SK-N-SH treated with all-trans-retinoic acid at 6 μM for 48 hours (cell line): ENCODE measurements around the gene ARMC7.
"Not testable (repeated sequence)": the region's sequence is repeated elsewhere in the genome, so short reads cannot be mapped to it uniquely, and the experiment has no call there.

ENCODE experiments used
- ATAC-seq: fragments of 200-7000 bp; cut with Tn5 transposase; 3 replicates; pipeline ENCODE4 v1.9.1; 2020; ENCODE audit warnings: mild to moderate bottlenecking, moderate library complexity
- ARNTL ChIP-seq: fragments of 450-650 bp; formaldehyde crosslinking; IDR thresholded peaks from 2 replicates; pipeline ENCODE4 v1.5.0; 2020; ENCODE audit warnings: low read depth, mild to moderate bottlenecking, moderate library complexity, borderline replicate concordance
- BACH2 ChIP-seq: fragments of 250-450 bp; sonication (Bioruptor Pico); IDR thresholded peaks from 2 replicates; pipeline ENCODE4 v1.9.0; 2021; ENCODE audit warnings: mild to moderate bottlenecking, borderline replicate concordance
- CREB5 ChIP-seq: fragments of 250-450 bp; sonication (Bioruptor Pico); IDR thresholded peaks from 2 replicates; pipeline ENCODE4 v1.5.1; 2020; ENCODE audit warnings: low read depth, mild to moderate bottlenecking, moderate library complexity
- CSDC2 ChIP-seq: fragments of 250-450 bp; sonication (Bioruptor Pico); IDR thresholded peaks from 2 replicates; pipeline ENCODE4 v1.5.0; 2020; ENCODE audit warnings: mild to moderate bottlenecking, moderate library complexity
- CSRNP3 ChIP-seq: fragments of 250-450 bp; sonication (Bioruptor Pico); IDR thresholded peaks from 2 replicates; pipeline ENCODE4 v1.5.1; 2021; ENCODE audit warnings: mild to moderate bottlenecking, moderate library complexity
- ESRRG ChIP-seq: fragments of 250-450 bp; sonication (Bioruptor Pico); IDR thresholded peaks from 2 replicates; pipeline ENCODE4 v1.6.1; 2021; ENCODE audit warnings: mild to moderate bottlenecking
- ISL1 ChIP-seq: fragments of 250-450 bp; sonication (Bioruptor Pico); IDR thresholded peaks from 2 replicates; pipeline ENCODE4 v2.1.2; 2022; ENCODE audit warnings: mild to moderate bottlenecking, moderate library complexity
- OSR1 ChIP-seq: fragments of 250-450 bp; sonication (Bioruptor Pico); IDR thresholded peaks from 2 replicates; pipeline ENCODE4 v1.8.0; 2022; ENCODE audit warnings: moderate library complexity, mild to moderate bottlenecking, inconsistent platforms
- PATZ1 ChIP-seq: fragments of 250-450 bp; sonication (Bioruptor Pico); IDR thresholded peaks from 2 replicates; pipeline ENCODE4 v1.8.0; 2020; ENCODE audit warnings: mild to moderate bottlenecking, moderate library complexity, borderline replicate concordance
- POU6F1 ChIP-seq: fragments of 250-450 bp; sonication (Bioruptor Pico); IDR thresholded peaks from 2 replicates; pipeline ENCODE4 v1.8.0; 2021; ENCODE audit warnings: low read depth, mild to moderate bottlenecking, moderate library complexity, borderline replicate concordance
- PPARA ChIP-seq: fragments of 250-450 bp; sonication (Bioruptor Pico); IDR thresholded peaks from 2 replicates; pipeline ENCODE4 v1.5.0; 2020; ENCODE audit warnings: mild to moderate bottlenecking, borderline replicate concordance
- RARB ChIP-seq: fragments of 250-450 bp; sonication (Bioruptor Pico); IDR thresholded peaks from 2 replicates; pipeline ENCODE4 v1.8.0; 2021; ENCODE audit warnings: mild to moderate bottlenecking, moderate library complexity
- SNAI2 ChIP-seq: fragments of 250-450 bp; sonication (Bioruptor Pico); IDR thresholded peaks from 2 replicates; pipeline ENCODE4 v1.5.0; 2020; ENCODE audit warnings: mild to moderate bottlenecking, moderate library complexity
- TCF4 ChIP-seq: fragments of 250-450 bp; sonication (Bioruptor Pico); IDR thresholded peaks from 2 replicates; pipeline ENCODE4 v1.8.0; 2021; ENCODE audit warnings: mild to moderate bottlenecking, moderate library complexity, borderline replicate concordance
- TOX ChIP-seq: fragments of 250-450 bp; sonication (Bioruptor Pico); IDR thresholded peaks from 2 replicates; pipeline ENCODE4 v1.8.0; 2021; ENCODE audit warnings: mild to moderate bottlenecking, moderate library complexity, borderline replicate concordance
- TSHZ2 ChIP-seq: fragments of 250-450 bp; sonication (Bioruptor Pico); IDR thresholded peaks from 2 replicates; pipeline ENCODE4 v1.5.0; 2020; ENCODE audit warnings: mild to moderate bottlenecking, moderate library complexity
- ZC3H10 ChIP-seq: fragments of 250-450 bp; sonication (Bioruptor Pico); IDR thresholded peaks from 2 replicates; pipeline ENCODE4 v1.5.1; 2021; ENCODE audit warnings: mild to moderate bottlenecking, moderate library complexity
- ZFP3 ChIP-seq: fragments of 250-450 bp; sonication (Bioruptor Pico); IDR thresholded peaks from 2 replicates; pipeline ENCODE4 v1.5.0; 2020; ENCODE audit warnings: mild to moderate bottlenecking, moderate library complexity
- ZFP30 ChIP-seq: fragments of 450-650 bp; formaldehyde crosslinking; IDR thresholded peaks from 2 replicates; pipeline ENCODE4 v1.5.0; 2022; ENCODE audit warnings: mild to moderate bottlenecking, moderate library complexity
- ZNF565 ChIP-seq: fragments of 450-650 bp; formaldehyde crosslinking; conservative IDR thresholded peaks from 2 replicates; pipeline ENCODE4 v1.5.0; 2020; ENCODE audit warnings: low read depth, mild to moderate bottlenecking, moderate library complexity
- ZNF70 ChIP-seq: fragments of 450-650 bp; formaldehyde crosslinking; IDR thresholded peaks from 2 replicates; pipeline ENCODE4 v1.5.0; 2020; ENCODE audit warnings: mild to moderate bottlenecking, moderate library complexity

Gene ARMC7

GRCh38 chr17:75163074-75163473, 53.3 kb downstream of the ARMC7 start:
- ATAC-seq = no peak
- TF ChIP-seq ZFP30 (CRISPR knock-in tag) (no peak), SNAI2 (CRISPR knock-in tag) (no peak), TSHZ2 (CRISPR knock-in tag) (no peak), ZNF565 (CRISPR knock-in tag) (no peak), TOX (CRISPR knock-in tag) (no peak), PPARA (CRISPR knock-in tag) (no peak), PATZ1 (CRISPR knock-in tag) (no peak), ARNTL (CRISPR knock-in tag) (no peak), ZNF70 (no peak), CSRNP3 (no peak), ISL1 (CRISPR knock-in tag) (no peak), RARB (no peak), ZFP3 (CRISPR knock-in tag) (no peak), BACH2 (CRISPR knock-in tag) (no peak), CSDC2 (CRISPR knock-in tag) (no peak), ZC3H10 (CRISPR knock-in tag) (no peak), POU6F1 (no peak), CREB5 (CRISPR knock-in tag) (no peak)

GRCh38 chr17:75164606-75165005, 54.8 kb downstream of the ARMC7 start:
- not testable (repeated sequence) for ATAC-seq

GRCh38 chr17:75168998-75169397, 59.2 kb downstream of the ARMC7 start:
- no peak for ATAC-seq
- TF ChIP-seq OSR1 (no peak), ZC3H10 (CRISPR knock-in tag) (no peak), CSDC2 (CRISPR knock-in tag) (no peak), ESRRG (CRISPR knock-in tag) (no peak), BACH2 (CRISPR knock-in tag) (no peak), TCF4 (CRISPR knock-in tag) (no peak)

GRCh38 chr17:75173526-75173925, 63.8 kb downstream of the ARMC7 start:
- ATAC-seq = no peak
- TF ChIP-seq ZFP30 (CRISPR knock-in tag) = no peak
- TF ChIP-seq ZFP3 (CRISPR knock-in tag) = no peak
- TF ChIP-seq ZNF70 = no peak
- TF ChIP-seq BACH2 (CRISPR knock-in tag) = no peak
- TF ChIP-seq ISL1 (CRISPR knock-in tag) = no peak
